CD1c-positive myeloid dendritic cell (primary cell): ENCODE results near the gene NHS.
"Not testable (repeated sequence)": the region's sequence is repeated elsewhere in the genome, so short reads cannot be mapped to it uniquely, and the experiment has no call there.

ENCODE experiments used
- DNase-seq: peaks from one replicate; pipeline ENCODE4 v3.0.0-alpha.2; 2016; ENCODE audit errors: extremely low spot score

NHS gene

GRCh38 chrX:17549107-17549651 is 174.2 kb downstream of the NHS start:
- no peak for DNase-seq

- DNase-seq = no peak
These were observed 175.0 kb downstream of the NHS start for GRCh38 chrX:17550011-17550410.

- DNase-seq = no peak
These were observed 177.1 kb downstream of the NHS start for GRCh38 chrX:17552044-17552650.

GRCh38 chrX:17553469-17553868 is 178.5 kb downstream of the NHS start:
- DNase-seq = no peak

- no peak for DNase-seq
These were observed 179.0 kb downstream of the NHS start for GRCh38 chrX:17553961-17554482.

- DNase-seq = no peak
These were observed 179.9 kb downstream of the NHS start for GRCh38 chrX:17554914-17555313.

- DNase-seq = no peak
These were observed 180.8 kb downstream of the NHS start for GRCh38 chrX:17555846-17556245.

GRCh38 chrX:17559728-17560379 is 184.9 kb downstream of the NHS start:
- peak; percentile 2 for DNase-seq

GRCh38 chrX:17560385-17560784 is 185.4 kb downstream of the NHS start:
- no peak for DNase-seq

- no peak for DNase-seq
These were observed 188.1 kb downstream of the NHS start for GRCh38 chrX:17563076-17563475.

- no peak for DNase-seq
These were observed 188.5 kb downstream of the NHS start for GRCh38 chrX:17563515-17563914.

- DNase-seq = peak; percentile 34
These were observed 189.8 kb downstream of the NHS start for GRCh38 chrX:17564689-17565409.

GRCh38 chrX:17566740-17567139 is 191.7 kb downstream of the NHS start:
- no peak for DNase-seq

- no peak for DNase-seq
These were observed 192.2 kb downstream of the NHS start for GRCh38 chrX:17567187-17567586.

- no peak for DNase-seq
These were observed 192.8 kb downstream of the NHS start for GRCh38 chrX:17567821-17568220.

GRCh38 chrX:17568804-17569203 is 193.8 kb downstream of the NHS start:
- DNase-seq = not testable (repeated sequence)

- DNase-seq = no peak
These were observed 204.0 kb downstream of the NHS start for GRCh38 chrX:17579026-17579425.

- no peak for DNase-seq
These were observed 205.6 kb downstream of the NHS start for GRCh38 chrX:17580539-17581152.

- DNase-seq = no peak
These were observed 206.6 kb downstream of the NHS start for GRCh38 chrX:17581641-17582040.

- no peak for DNase-seq
These were observed 209.3 kb downstream of the NHS start for GRCh38 chrX:17584248-17584681.

GRCh38 chrX:17585006-17585405 is 210.0 kb downstream of the NHS start:
- DNase-seq = no peak

GRCh38 chrX:17587366-17587765 is 212.4 kb downstream of the NHS start:
- no peak for DNase-seq
